A673 (cell line): Measurements from ENCODE around the gene ACSL3. TPM values are rescaled to one million over a fixed set of nuclear protein-coding genes. Genes with fewer than 3 reads are reported as not detected.

Experiments used
- BruUV-seq: library from RNA; stranded (reverse); fragments of 400-500 nt; replicated peaks from 2 replicates; lab custom pipeline; 2021; lab: Mats Ljungman, UMichigan
- CTCF ChIA-PET: fragments of 300-600 bp; sonication (Branson Sonifier 250); formaldehyde crosslinking; loops from one replicate; lab custom pipeline; 2022; ENCODE audit warnings: antibody characterized with exemption; lab: Charles Lee
- POLR2A ChIA-PET: fragments of 300-600 bp; sonication (Branson Sonifier 250); formaldehyde crosslinking; loops from one replicate; lab custom pipeline; 2022; ENCODE audit warnings: antibody characterized with exemption; ENCODE audit not compliant: low non-redundant PET; lab: Charles Lee
- DNase-seq: peaks from one replicate; pipeline ENCODE4 v3.0.0-alpha.2; 2015; ENCODE audit warnings: low spot score
- H3K27ac ChIP-seq: fragments of 200-600 bp; sonication (generic); 2 replicates; pipeline ENCODE4 v1.5.1; 2016; ENCODE audit warnings: mixed run types, low read depth, mild to moderate bottlenecking, mixed read lengths, antibody characterized with exemption, low read length; ENCODE audit not compliant: poor library complexity, severe bottlenecking
- H3K27me3 ChIP-seq: fragments of 200-600 bp; sonication (generic); replicated peaks from 2 replicates; pipeline ENCODE4 v1.6.1; 2017; ENCODE audit warnings: mixed run types, low read depth, mild to moderate bottlenecking, mixed read lengths, antibody characterized with exemption, low read length; ENCODE audit not compliant: insufficient read depth, poor library complexity
- H3K36me3 ChIP-seq: fragments of 200-600 bp; sonication (generic); 2 replicates; pipeline ENCODE4 v1.6.1; 2016; ENCODE audit warnings: mixed run types, mild to moderate bottlenecking, mixed read lengths, antibody characterized with exemption, low read length; ENCODE audit not compliant: insufficient read depth, poor library complexity, severe bottlenecking
- H3K4me1 ChIP-seq: fragments of 200-600 bp; sonication (generic); 2 replicates; pipeline ENCODE4 v1.6.1; 2017; ENCODE audit warnings: mixed run types, mild to moderate bottlenecking, mixed read lengths, antibody characterized with exemption, low read length; ENCODE audit not compliant: insufficient read depth, poor library complexity, severe bottlenecking
- H3K4me3 ChIP-seq: fragments of 200-600 bp; sonication (generic); 2 replicates; pipeline ENCODE4 v1.5.1; 2016; ENCODE audit warnings: low read depth, mixed run types, mild to moderate bottlenecking, mixed read lengths, low read length; ENCODE audit not compliant: poor library complexity, severe bottlenecking
- H3K9me3 ChIP-seq: fragments of 200-600 bp; sonication (generic); 2 replicates; pipeline ENCODE4 v1.6.1; 2016; ENCODE audit warnings: mixed run types, low read depth, mild to moderate bottlenecking, mixed read lengths, antibody characterized with exemption, low read length; ENCODE audit not compliant: poor library complexity, severe bottlenecking
- EZH2 ChIP-seq: fragments of 200-600 bp; sonication (generic); IDR thresholded peaks from 2 replicates; pipeline ENCODE4 v1.6.1; 2017; ENCODE audit warnings: borderline replicate concordance, low read depth, mild to moderate bottlenecking, mixed read lengths, antibody characterized with exemption, low read length; ENCODE audit not compliant: poor library complexity, severe bottlenecking
- intact Hi-C: fragments of 100-400 bp; cut with micrococcal nuclease; formaldehyde crosslinking; loops from one replicate; pipeline ENCODE4 v1.10.0; 2022; ENCODE audit not compliant: unreplicated experiment
- total RNA-seq: library from RNA; stranded (reverse); gene quantifications from 2 replicates; pipeline ENCODE4 v1.2.3, GENCODE V29; 2021
- TF ChIP-seq, protein P1 (sequence below): fragments of 300-800, 200-600 bp; sonication (generic); conservative IDR thresholded peaks from 2 replicates; pipeline ENCODE4 v1.5.1; 2017; ENCODE audit warnings: low read depth, mild to moderate bottlenecking, antibody characterized with exemption, low read length, moderate library complexity, mixed read lengths

ACSL3 gene
- total RNA-seq, 1 experiment from 2014 or later: 163 TPM

DNA sequence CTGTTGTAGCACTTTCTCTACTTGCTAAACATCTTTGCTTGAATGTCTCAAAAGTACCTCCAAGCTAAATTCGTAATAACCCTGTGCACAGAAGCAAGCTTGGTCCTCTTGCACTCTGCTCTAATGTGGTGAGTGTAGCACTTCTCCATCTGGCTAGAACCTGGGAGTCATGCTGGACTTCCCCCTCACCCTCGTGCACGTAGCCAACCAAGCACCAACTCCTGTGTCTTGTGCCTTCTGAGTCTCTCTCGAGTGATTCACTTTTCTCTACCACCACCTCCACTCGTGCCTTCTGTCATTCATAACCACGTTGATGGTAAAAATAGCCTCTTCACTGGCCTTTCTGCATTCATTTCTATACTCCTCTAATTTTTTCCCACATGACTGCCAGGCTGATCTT lies 99.3 kb downstream of the ACSL3 start:
- POLR2A ChIA-PET: no interaction called here
- Histone ChIP-seq H3K9me3 (peaks cover 6% of the 10 kb centered on the region), H3K36me3 (no peaks in the 10 kb centered on the region), H3K4me1 (no peaks in the 10 kb centered on the region), H3K27me3 (no peaks in the 10 kb centered on the region), H3K4me3 (no peak overlapping the region), H3K27ac (no peak overlapping the region)
- BruUV-seq: no TSS peak
- TF ChIP-seq EZH2: no peak
- TF ChIP-seq, protein P1, sequence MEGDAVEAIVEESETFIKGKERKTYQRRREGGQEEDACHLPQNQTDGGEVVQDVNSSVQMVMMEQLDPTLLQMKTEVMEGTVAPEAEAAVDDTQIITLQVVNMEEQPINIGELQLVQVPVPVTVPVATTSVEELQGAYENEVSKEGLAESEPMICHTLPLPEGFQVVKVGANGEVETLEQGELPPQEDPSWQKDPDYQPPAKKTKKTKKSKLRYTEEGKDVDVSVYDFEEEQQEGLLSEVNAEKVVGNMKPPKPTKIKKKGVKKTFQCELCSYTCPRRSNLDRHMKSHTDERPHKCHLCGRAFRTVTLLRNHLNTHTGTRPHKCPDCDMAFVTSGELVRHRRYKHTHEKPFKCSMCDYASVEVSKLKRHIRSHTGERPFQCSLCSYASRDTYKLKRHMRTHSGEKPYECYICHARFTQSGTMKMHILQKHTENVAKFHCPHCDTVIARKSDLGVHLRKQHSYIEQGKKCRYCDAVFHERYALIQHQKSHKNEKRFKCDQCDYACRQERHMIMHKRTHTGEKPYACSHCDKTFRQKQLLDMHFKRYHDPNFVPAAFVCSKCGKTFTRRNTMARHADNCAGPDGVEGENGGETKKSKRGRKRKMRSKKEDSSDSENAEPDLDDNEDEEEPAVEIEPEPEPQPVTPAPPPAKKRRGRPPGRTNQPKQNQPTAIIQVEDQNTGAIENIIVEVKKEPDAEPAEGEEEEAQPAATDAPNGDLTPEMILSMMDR: no peak
- intact Hi-C loops: no loop called here
- DNase-seq: no peak
- CTCF ChIA-PET: no interaction called here

GRCh38 chr2:222963641-222964040 lies 102.8 kb downstream of the ACSL3 start:
- Histone ChIP-seq H3K27ac (no peak overlapping the region), H3K9me3 (peaks cover 6% of the 10 kb centered on the region), H3K4me1 (no peaks in the 10 kb centered on the region), H3K27me3 (no peaks in the 10 kb centered on the region), H3K36me3 (no peaks in the 10 kb centered on the region), H3K4me3 (no peak overlapping the region)
- intact Hi-C loops: no loop called here
- BruUV-seq: no TSS peak
- ChIA-PET CTCF (no interaction called here), POLR2A (no interaction called here)
- TF ChIP-seq, protein P1: no peak
- no peak for TF ChIP-seq EZH2
- DNase-seq: no peak

DNA sequence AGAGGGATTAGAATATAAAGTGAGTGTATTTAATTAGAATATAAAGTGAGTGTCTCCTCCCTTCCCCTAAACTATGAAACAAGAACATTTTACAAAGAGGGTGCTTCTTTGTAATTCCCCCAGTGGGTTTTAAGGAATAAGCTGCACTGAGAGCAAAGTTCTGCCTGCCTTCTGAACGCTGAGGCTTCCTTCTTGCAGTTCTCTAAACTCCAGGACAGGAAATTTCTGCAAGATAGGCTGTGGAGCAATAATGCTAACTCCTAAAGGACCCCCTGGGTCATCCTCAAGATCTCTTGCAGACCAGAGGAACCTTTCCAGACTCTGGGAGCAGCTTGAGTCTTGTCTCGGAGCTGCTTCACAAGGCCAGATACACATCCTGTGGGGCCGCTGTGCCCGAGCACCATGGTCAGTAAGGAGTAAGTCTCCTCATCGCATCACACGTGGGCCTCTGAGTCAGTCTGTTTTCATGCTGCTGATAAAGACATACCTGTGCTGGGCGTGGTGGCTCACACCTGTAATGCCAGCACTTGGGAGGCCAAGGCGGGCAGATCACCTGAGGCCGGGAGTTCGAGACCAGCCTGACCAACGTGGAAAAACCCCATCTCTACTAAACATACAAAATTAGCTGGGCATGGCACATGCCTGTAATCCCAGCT lies 103.7 kb downstream of the ACSL3 start:
- no peak overlapping the region for H3K27ac ChIP-seq
- BruUV-seq: no TSS peak
- H3K9me3 ChIP-seq: peaks cover 6% of the 10 kb centered on the region
- H3K36me3 ChIP-seq: no peaks in the 10 kb centered on the region
- DNase-seq: no peak
- no peak overlapping the region for H3K4me3 ChIP-seq
- ChIA-PET POLR2A (no interaction called here), CTCF (interaction anchor here (0.5 kb wide), 1 partner anchor 90 kb away, joined by 5 read pairs; no protein-coding TSS in a partner anchor)
- H3K27me3 ChIP-seq: no peaks in the 10 kb centered on the region
- H3K4me1 ChIP-seq: peaks cover 1% of the 10 kb centered on the region
- TF ChIP-seq, protein P1: no peak
- no peak for TF ChIP-seq EZH2
- intact Hi-C loops: no loop called here
